Keratinocyte (primary cell): ENCODE data around the gene SEC61G.

Experiments
- EZH2 ChIP-seq: IDR thresholded peaks from one replicate; pipeline ENCODE4 v1.6.1; 2012; ENCODE audit warnings: inconsistent platforms, mild to moderate bottlenecking, low read length, moderate library complexity
- TF ChIP-seq, protein P1 (sequence below), 3 experiments: IDR thresholded peaks in 1 of 3; conservative IDR thresholded peaks in 1 of 3; optimal IDR thresholded peaks in 1 of 3; 2 replicates in 2 of 3; 3 replicates in 1 of 3; pipeline versions ENCODE3 to v1.5.1; 2011; ENCODE audit warnings: low read length in 3 of 3, mild to moderate bottlenecking in 3 of 3, moderate library complexity in 2 of 3, control low read depth in 1 of 3, inconsistent platforms in 1 of 3; ENCODE audit not compliant: insufficient read depth in 2 of 3; ENCODE audit errors: extremely low read depth in 1 of 3

DNA sequence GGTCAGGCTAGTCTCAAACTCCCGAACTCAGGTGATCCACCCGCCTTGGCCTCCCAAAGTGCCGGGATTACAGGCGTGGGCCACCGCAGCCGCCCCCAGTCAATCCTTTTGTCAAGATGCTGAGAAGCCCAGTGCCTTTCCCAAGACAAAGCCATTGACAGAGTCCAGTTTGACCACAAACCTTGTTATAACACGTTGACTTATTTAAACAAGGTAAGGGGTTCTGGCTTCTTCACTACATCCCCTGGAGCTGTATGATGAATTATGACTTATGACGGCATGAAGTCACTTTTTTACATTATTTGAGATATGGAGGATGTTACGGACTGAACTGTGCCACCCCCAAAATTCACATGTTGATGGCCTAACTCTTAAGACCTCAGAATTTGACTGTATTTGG lies 5.8 kb upstream of the SEC61G start:
- TF ChIP-seq, protein P1, sequence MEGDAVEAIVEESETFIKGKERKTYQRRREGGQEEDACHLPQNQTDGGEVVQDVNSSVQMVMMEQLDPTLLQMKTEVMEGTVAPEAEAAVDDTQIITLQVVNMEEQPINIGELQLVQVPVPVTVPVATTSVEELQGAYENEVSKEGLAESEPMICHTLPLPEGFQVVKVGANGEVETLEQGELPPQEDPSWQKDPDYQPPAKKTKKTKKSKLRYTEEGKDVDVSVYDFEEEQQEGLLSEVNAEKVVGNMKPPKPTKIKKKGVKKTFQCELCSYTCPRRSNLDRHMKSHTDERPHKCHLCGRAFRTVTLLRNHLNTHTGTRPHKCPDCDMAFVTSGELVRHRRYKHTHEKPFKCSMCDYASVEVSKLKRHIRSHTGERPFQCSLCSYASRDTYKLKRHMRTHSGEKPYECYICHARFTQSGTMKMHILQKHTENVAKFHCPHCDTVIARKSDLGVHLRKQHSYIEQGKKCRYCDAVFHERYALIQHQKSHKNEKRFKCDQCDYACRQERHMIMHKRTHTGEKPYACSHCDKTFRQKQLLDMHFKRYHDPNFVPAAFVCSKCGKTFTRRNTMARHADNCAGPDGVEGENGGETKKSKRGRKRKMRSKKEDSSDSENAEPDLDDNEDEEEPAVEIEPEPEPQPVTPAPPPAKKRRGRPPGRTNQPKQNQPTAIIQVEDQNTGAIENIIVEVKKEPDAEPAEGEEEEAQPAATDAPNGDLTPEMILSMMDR (optimal IDR thresholded peaks at IDR 0.05 in 1 of 3, IDR thresholded peaks at IDR 0.05 in 1 of 3, conservative IDR thresholded peaks at IDR 0.05 in 1 of 3; ENCODE audit: extremely low read depth in 1 of 3, insufficient read depth in 2 of 3, low read length in 3 of 3): no peak
- TF ChIP-seq EZH2: no peak
